ENCODE measurements around the gene CPSF7. TPM values are rescaled to one million over a fixed set of nuclear protein-coding genes. Genes with fewer than 3 reads are reported as not detected.
A peak's percentile ranks its signal among the peaks of the same experiment; 100 is the strongest.

Gene CPSF7
- total and polyA plus RNA-seq, 2 experiments from 2014 or later, result 27.5 to 39.6 TPM

GRCh38 chr11:61401173-61401572, 28.6 kb downstream of the CPSF7 start:
- Histone ChIP-seq H3K9me2 (replicated peaks; ENCODE audit: insufficient read depth) (no peaks in the 10 kb centered on the region), H3K79me2 (no peaks in the 10 kb centered on the region), H3K4me1 (ENCODE audit: insufficient read depth) (no peaks in the 10 kb centered on the region), H3K4me3 (no peak overlapping the region), H2AFZ (no peak overlapping the region), H4K20me1 (ENCODE audit: insufficient read depth, poor library complexity, severe bottlenecking) (no peaks in the 10 kb centered on the region), H3K9me3 (ENCODE audit: low read depth) (no peaks in the 10 kb centered on the region), H3K4me2 (no peak overlapping the region), H3K36me3 (replicated peaks; ENCODE audit: insufficient read depth, low read depth) (no peaks in the 10 kb centered on the region), H3K27me3 (no peaks in the 10 kb centered on the region), H3K27ac (no peak overlapping the region)
- 98% methylated on average over 2 of the region's 2 CpGs for whole genome bisulfite sequencing (ENCODE audit: low lambda C conversion rate, missing lambda C conversion rate)
- no peak for DNase-seq (ENCODE audit: low spot score)
- TF ChIP-seq EZH2 (IDR thresholded peaks at IDR 0.05; ENCODE audit: borderline replicate concordance) (no peak), CTCF (IDR thresholded peaks at IDR 0.05; ENCODE audit: poor library complexity) (no peak), EZH2phosphoT487 (IDR thresholded peaks at IDR 0.05; ENCODE audit: low read depth, severe bottlenecking, unreplicated experiment) (no peak)

GRCh38 chr11:61392981-61393595, 36.7 kb downstream of the CPSF7 start:
- no peaks in the 10 kb centered on the region for H3K9me2 ChIP-seq (replicated peaks; ENCODE audit: insufficient read depth)
- TF ChIP-seq CTCF (IDR thresholded peaks at IDR 0.05; ENCODE audit: poor library complexity) (peak; percentile 36), EZH2phosphoT487 (IDR thresholded peaks at IDR 0.05; ENCODE audit: low read depth, severe bottlenecking, unreplicated experiment) (no peak), EZH2 (IDR thresholded peaks at IDR 0.05; ENCODE audit: borderline replicate concordance) (no peak)
- 12% methylated on average over 15 of the region's 15 CpGs for WGBS (ENCODE audit: low lambda C conversion rate, missing lambda C conversion rate)
- peak overlapping the region; percentile 92 for H3K27ac ChIP-seq
- no peaks in the 10 kb centered on the region for H3K27me3 ChIP-seq
- H3K4me3 ChIP-seq, result peak overlapping the region; percentile 94
- peaks cover 16% of the 10 kb centered on the region for H3K79me2 ChIP-seq
- no peaks in the 10 kb centered on the region for H3K36me3 ChIP-seq (replicated peaks; ENCODE audit: insufficient read depth, low read depth)
- peak overlapping the region; percentile 96 for H2AFZ ChIP-seq
- H3K9me3 ChIP-seq (ENCODE audit: low read depth), result no peaks in the 10 kb centered on the region
- DNase-seq (ENCODE audit: low spot score), result peak; percentile 48
- peaks cover 11% of the 10 kb centered on the region for H3K4me1 ChIP-seq (ENCODE audit: insufficient read depth)
- H3K4me2 ChIP-seq, result peak overlapping the region; percentile 92
- H4K20me1 ChIP-seq (ENCODE audit: insufficient read depth, poor library complexity, severe bottlenecking), result no peaks in the 10 kb centered on the region

DNA sequence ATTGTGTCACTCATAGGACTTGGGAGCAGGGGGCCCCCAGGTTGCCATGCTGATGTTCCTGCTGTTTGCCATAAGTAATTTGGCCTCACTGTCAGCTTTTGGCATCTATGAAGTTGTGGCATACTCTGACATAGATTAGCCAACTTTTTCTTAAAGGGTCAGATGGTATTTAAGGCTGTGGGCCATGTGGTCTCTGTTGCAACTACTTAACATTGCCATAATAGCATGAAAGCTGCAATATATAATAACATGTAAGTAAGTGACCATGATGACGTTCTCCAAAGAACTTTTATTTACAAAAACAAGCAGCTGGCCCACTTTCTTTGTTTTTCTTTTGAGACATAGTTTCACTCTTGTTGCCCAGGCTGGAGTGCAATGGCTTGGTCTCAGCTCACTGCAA, 39.6 kb downstream of the CPSF7 start:
- H3K36me3 ChIP-seq (replicated peaks; ENCODE audit: insufficient read depth, low read depth), result no peaks in the 10 kb centered on the region

More for the DNA sequence above, 39.6 kb downstream of the CPSF7 start:
- no peak overlapping the region for H3K27ac ChIP-seq
- no peak for TF ChIP-seq EZH2phosphoT487 (IDR thresholded peaks at IDR 0.05; ENCODE audit: low read depth, severe bottlenecking, unreplicated experiment)
- no peak for TF ChIP-seq EZH2 (IDR thresholded peaks at IDR 0.05; ENCODE audit: borderline replicate concordance)
- no peak overlapping the region for H3K4me3 ChIP-seq
- no peak overlapping the region for H3K4me2 ChIP-seq
- no peaks in the 10 kb centered on the region for H3K27me3 ChIP-seq
- peaks cover 13% of the 10 kb centered on the region for H3K79me2 ChIP-seq
- 88% methylated on average over 1 of the region's 1 CpG for WGBS (ENCODE audit: low lambda C conversion rate, missing lambda C conversion rate)
- no peak overlapping the region for H2AFZ ChIP-seq
- no peak for DNase-seq (ENCODE audit: low spot score)
- no peaks in the 10 kb centered on the region for H3K9me2 ChIP-seq (replicated peaks; ENCODE audit: insufficient read depth)
- no peaks in the 10 kb centered on the region for H4K20me1 ChIP-seq (ENCODE audit: insufficient read depth, poor library complexity, severe bottlenecking)
- H3K4me1 ChIP-seq (ENCODE audit: insufficient read depth), result peaks cover 11% of the 10 kb centered on the region
- H3K9me3 ChIP-seq (ENCODE audit: low read depth), result no peaks in the 10 kb centered on the region

Data from hepatocyte (in vitro differentiated cells).